Astrocyte (in vitro differentiated cells and primary cell): Measurements from ENCODE around the gene TSTD2.

Experiments used
- CTCF ChIP-seq: IDR thresholded peaks from 2 replicates; pipeline ENCODE4 v1.5.1; 2011; ENCODE audit warnings: low read depth, mild to moderate bottlenecking, inconsistent platforms, low read length, moderate library complexity; ENCODE audit not compliant: insufficient read depth
- EZH2 ChIP-seq: IDR thresholded peaks from 2 replicates; pipeline ENCODE4 v1.6.1; 2012; ENCODE audit warnings: mild to moderate bottlenecking, low read length, inconsistent platforms; ENCODE audit not compliant: insufficient read depth

GRCh38 chr9:97564291-97565175 is 68.6 kb downstream of the TSTD2 start:
- TF ChIP-seq CTCF (no peak), EZH2 (no peak)
